WTC11 (cell line): ENCODE measurements around the gene SYNDIG1. TPM values are rescaled to one million over a fixed set of nuclear protein-coding genes. Genes with fewer than 3 reads are reported as not detected.

Source experiments
- ATAC-seq: fragments of 200-7000 bp; cut with Tn5 transposase; 2 replicates; pipeline ENCODE4 v1.10.0; 2021; ENCODE audit warnings: mild to moderate bottlenecking, moderate library complexity
- CTCF ChIA-PET: fragments of 300-600 bp; sonication (Branson Sonifier 250); formaldehyde crosslinking; loops from one replicate; lab custom pipeline; 2021; ENCODE audit warnings: antibody characterized with exemption; lab: Charles Lee
- POLR2A ChIA-PET: fragments of 350-600 bp; sonication (Branson Sonifier 250); formaldehyde crosslinking; loops from one replicate; lab custom pipeline; 2021; ENCODE audit warnings: antibody characterized with exemption; lab: Charles Lee
- DNase-seq: peaks from one replicate; pipeline ENCODE4 v3.0.0; 2021; ENCODE audit warnings: low spot score
- H3K27ac Mint-ChIP-seq: 2 replicates; pipeline ENCODE4 v1.8.0; 2021; ENCODE audit warnings: mixed read lengths
- H3K27me3 Mint-ChIP-seq: 2 replicates; pipeline ENCODE4 v1.8.0; 2021; ENCODE audit warnings: low read depth, mild to moderate bottlenecking, moderate library complexity, mixed read lengths
- H3K36me3 Mint-ChIP-seq: 2 replicates; pipeline ENCODE4 v1.8.0; 2021; ENCODE audit warnings: mixed read lengths
- H3K4me1 Mint-ChIP-seq: 2 replicates; pipeline ENCODE4 v1.8.0; 2022; ENCODE audit warnings: mixed read lengths
- H3K4me3 Mint-ChIP-seq: 2 replicates; pipeline ENCODE4 v1.8.0; 2021; ENCODE audit warnings: mild to moderate bottlenecking, moderate library complexity, mixed read lengths
- H3K9me3 Mint-ChIP-seq: 2 replicates; pipeline ENCODE4 v1.8.0; 2021; ENCODE audit warnings: mixed read lengths
- ARID4B ChIP-seq: sonication (generic); formaldehyde crosslinking; IDR thresholded peaks from 2 replicates; pipeline ENCODE4 v1.8.0; 2023; ENCODE audit warnings: missing genetic modification reagents, mild to moderate bottlenecking, borderline replicate concordance
- ATF2 ChIP-seq: sonication (generic); formaldehyde crosslinking; IDR thresholded peaks from 2 replicates; pipeline ENCODE4 v1.8.1; 2022; ENCODE audit warnings: low read depth, missing genetic modification reagents, borderline replicate concordance
- EMX1 ChIP-seq: fragments of 250-450 bp; sonication (Bioruptor Pico); IDR thresholded peaks from 2 replicates; pipeline ENCODE4 v1.8.0; 2021; ENCODE audit warnings: mild to moderate bottlenecking
- GTF2I ChIP-seq: fragments of 250-450 bp; sonication (Bioruptor Pico); conservative IDR thresholded peaks from 2 replicates; pipeline ENCODE4 v1.4.0; 2021; ENCODE audit warnings: mild to moderate bottlenecking
- IRF2 ChIP-seq: sonication (generic); formaldehyde crosslinking; IDR thresholded peaks from 2 replicates; pipeline ENCODE4 v1.8.0; 2022; ENCODE audit warnings: low read depth, missing genetic modification reagents, borderline replicate concordance
- JAZF1 ChIP-seq: fragments of 250-450 bp; sonication (Bioruptor Pico); IDR thresholded peaks from 2 replicates; pipeline ENCODE4 v1.9.0; 2021; ENCODE audit warnings: moderate library complexity, mild to moderate bottlenecking, inconsistent platforms
- JUN ChIP-seq: sonication (generic); formaldehyde crosslinking; IDR thresholded peaks from 2 replicates; pipeline ENCODE4 v1.8.0; 2023; ENCODE audit warnings: mild to moderate bottlenecking, missing genetic modification reagents
- NR2C2 ChIP-seq: sonication (generic); formaldehyde crosslinking; IDR thresholded peaks from 2 replicates; pipeline ENCODE4 v1.8.0; 2022; ENCODE audit warnings: mild to moderate bottlenecking, missing genetic modification reagents
- PRDM15 ChIP-seq: sonication (generic); formaldehyde crosslinking; IDR thresholded peaks from 2 replicates; pipeline ENCODE4 v1.8.0; 2022; ENCODE audit warnings: missing genetic modification reagents
- PRRX2 ChIP-seq: fragments of 250-450 bp; sonication (Bioruptor Pico); IDR thresholded peaks from 2 replicates; pipeline ENCODE4 v1.8.0; 2021; ENCODE audit warnings: mild to moderate bottlenecking
- SOX15 ChIP-seq: fragments of 250-450 bp; sonication (Bioruptor Pico); IDR thresholded peaks from 2 replicates; pipeline ENCODE4 v1.9.0; 2021; ENCODE audit warnings: mild to moderate bottlenecking
- TCF7 ChIP-seq: sonication (generic); formaldehyde crosslinking; IDR thresholded peaks from 2 replicates; pipeline ENCODE4 v1.8.0; 2022; ENCODE audit warnings: mild to moderate bottlenecking, low read depth, missing genetic modification reagents, moderate library complexity
- USF2 ChIP-seq: sonication (generic); formaldehyde crosslinking; IDR thresholded peaks from 2 replicates; pipeline ENCODE4 v1.8.1; 2023; ENCODE audit warnings: mild to moderate bottlenecking, missing genetic modification reagents, moderate library complexity
- ZBTB43 ChIP-seq: sonication (generic); formaldehyde crosslinking; IDR thresholded peaks from 2 replicates; pipeline ENCODE4 v1.8.1; 2023; ENCODE audit warnings: mild to moderate bottlenecking, missing genetic modification reagents
- ZNF138 ChIP-seq: sonication (generic); formaldehyde crosslinking; conservative IDR thresholded peaks from 2 replicates; pipeline ENCODE4 v1.8.1; 2022; ENCODE audit warnings: mild to moderate bottlenecking, moderate library complexity, missing genetic modification reagents
- ZNF263 ChIP-seq: sonication (generic); formaldehyde crosslinking; IDR thresholded peaks from 2 replicates; pipeline ENCODE4 v1.8.1; 2022; ENCODE audit warnings: low read depth, mild to moderate bottlenecking, moderate library complexity, missing genetic modification reagents
- ZNF423 ChIP-seq: fragments of 250-450 bp; sonication (Bioruptor Pico); IDR thresholded peaks from 2 replicates; pipeline ENCODE4 v2.1.2; 2022; ENCODE audit warnings: mild to moderate bottlenecking, moderate library complexity
- total RNA-seq: library from RNA; stranded (reverse); gene quantifications from 3 replicates; pipeline ENCODE4 v1.2.3, GENCODE V29; 2021

Gene SYNDIG1
- total RNA-seq, 1 experiment from 2014 or later = 6.4 TPM

- DNase-seq (no peak), ATAC-seq (no peak)
- H3K27ac Mint-ChIP-seq = no peak overlapping the region
- POLR2A ChIA-PET = no interaction called here
- H3K27me3 Mint-ChIP-seq = no peaks in the 10 kb centered on the region
- H3K4me1 Mint-ChIP-seq = peaks cover 38% of the 10 kb centered on the region
- H3K4me3 Mint-ChIP-seq = no peak overlapping the region
- peaks cover 4% of the 10 kb centered on the region; the same call in 1 of the 2 replicates for H3K36me3 Mint-ChIP-seq
- no peak for TF ChIP-seq TCF7
- no peak for TF ChIP-seq ATF2 (CRISPR knock-in tag)
- H3K9me3 Mint-ChIP-seq = no peaks in the 10 kb centered on the region
- CTCF ChIA-PET = no interaction called here
Observed at GRCh38 chr20:24488064-24488799, 18.8 kb downstream of the SYNDIG1 start.

GRCh38 chr20:24488800-24489175, 19.4 kb downstream of the SYNDIG1 start:
- no peak overlapping the region for H3K4me3 Mint-ChIP-seq
- ChIA-PET CTCF (no interaction called here), POLR2A (no interaction called here)
- no peak overlapping the region for H3K27ac Mint-ChIP-seq
- peaks cover 4% of the 10 kb centered on the region; the same call in 1 of the 2 replicates for H3K36me3 Mint-ChIP-seq
- ATAC-seq (no peak), DNase-seq (no peak)
- TF ChIP-seq ZBTB43 (CRISPR knock-in tag) = no peak
- no peaks in the 10 kb centered on the region for H3K9me3 Mint-ChIP-seq
- no peaks in the 10 kb centered on the region for H3K27me3 Mint-ChIP-seq
- H3K4me1 Mint-ChIP-seq = peaks cover 38% of the 10 kb centered on the region

- CTCF ChIA-PET = no interaction called here
- ATAC-seq (no peak), DNase-seq (no peak)
- Mint-ChIP-seq H3K4me1 (peaks cover 41% of the 10 kb centered on the region), H3K4me3 (no peak overlapping the region), H3K9me3 (no peaks in the 10 kb centered on the region), H3K36me3 (peaks cover 4% of the 10 kb centered on the region; the same call in 1 of the 2 replicates), H3K27me3 (no peaks in the 10 kb centered on the region), H3K27ac (peak overlapping the region; percentile 73; the same call in 1 of the 2 replicates)
- POLR2A ChIA-PET = no interaction called here
- TF ChIP-seq PRRX2 (CRISPR knock-in tag) (no peak), JUN (no peak), GTF2I (CRISPR knock-in tag) (no peak), ATF2 (CRISPR knock-in tag) (no peak), IRF2 (CRISPR knock-in tag) (no peak), JAZF1 (CRISPR knock-in tag) (no peak), ZNF138 (CRISPR knock-in tag) (no peak), USF2 (no peak), ZNF263 (CRISPR knock-in tag) (no peak), EMX1 (CRISPR knock-in tag) (no peak), PRDM15 (CRISPR knock-in tag) (no peak), SOX15 (CRISPR knock-in tag) (no peak), ARID4B (CRISPR knock-in tag) (no peak), NR2C2 (CRISPR knock-in tag) (no peak), ZNF423 (CRISPR knock-in tag) (no peak)
Observed at GRCh38 chr20:24489193-24489592, 19.8 kb downstream of the SYNDIG1 start.
